GM18526 (cell line): Measurements from ENCODE around the gene DGCR6L.

Experiments used
- POLR2A ChIP-seq: IDR thresholded peaks from 3 replicates; pipeline ENCODE4 v1.6.1; 2011; ENCODE audit not compliant: insufficient read length; ENCODE audit errors: extremely low read depth

The DGCR6L gene

DNA sequence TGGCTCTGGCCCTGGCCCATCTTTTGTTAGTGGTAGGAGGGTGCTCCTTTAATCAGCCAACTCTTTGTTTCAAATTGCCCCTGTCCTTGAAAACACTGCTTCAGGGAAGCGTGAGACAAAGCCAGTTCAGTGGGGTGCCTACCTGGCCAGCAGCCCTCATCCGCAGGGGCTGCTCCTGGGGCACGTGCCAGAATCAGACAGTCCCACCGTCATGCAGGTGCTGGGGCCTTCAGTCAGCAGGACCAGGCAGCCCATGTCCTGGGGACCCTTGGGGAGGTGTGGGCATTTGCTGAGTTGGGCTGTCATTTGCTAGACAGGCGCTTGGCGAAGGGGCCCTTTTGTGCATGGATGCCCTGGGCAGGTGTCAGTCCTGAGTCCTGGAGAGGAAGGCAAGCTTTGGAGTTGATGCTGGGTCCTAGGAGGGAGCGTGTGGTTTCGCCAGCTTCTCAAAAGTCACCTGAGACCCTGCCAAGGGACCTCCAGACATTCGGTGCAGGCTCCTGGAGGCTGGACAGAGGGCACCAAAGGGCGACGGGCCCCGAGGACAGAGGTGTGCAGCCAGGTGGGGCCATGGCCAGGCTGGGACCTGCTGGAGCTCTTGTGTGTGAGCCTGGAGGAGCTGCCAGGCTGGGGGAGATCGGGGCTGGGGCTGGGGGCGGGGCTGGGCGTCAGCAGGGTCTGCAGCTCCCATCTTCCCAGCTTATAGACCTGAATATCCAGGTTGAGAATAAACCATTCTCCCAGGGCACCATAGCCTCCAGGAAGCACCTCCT is 36.8 kb downstream of the DGCR6L start:
- TF ChIP-seq POLR2A: no peak

DNA sequence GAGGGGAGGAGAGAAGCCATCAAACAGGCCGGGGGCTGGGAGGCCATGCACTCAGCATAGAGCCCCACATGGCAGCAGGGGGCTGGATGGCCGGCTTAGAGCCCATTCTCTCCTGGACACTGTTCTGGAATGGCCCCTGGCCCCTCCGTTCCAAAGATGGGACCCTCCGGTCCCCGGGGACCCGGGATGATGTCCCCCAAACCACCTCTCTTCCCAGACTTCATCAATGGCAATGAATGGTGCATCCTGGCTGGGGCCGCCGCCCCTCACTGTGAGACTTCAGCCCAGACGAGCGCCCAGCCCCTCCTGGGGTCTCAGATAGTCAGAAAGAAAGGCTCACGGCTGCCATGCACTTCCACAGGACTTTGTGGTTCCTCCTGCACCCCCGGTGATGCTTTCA is 38.0 kb downstream of the DGCR6L start:
- TF ChIP-seq POLR2A: no peak

GRCh38 chr22:20280866-20281265 is 39.0 kb downstream of the DGCR6L start:
- TF ChIP-seq POLR2A: no peak

DNA sequence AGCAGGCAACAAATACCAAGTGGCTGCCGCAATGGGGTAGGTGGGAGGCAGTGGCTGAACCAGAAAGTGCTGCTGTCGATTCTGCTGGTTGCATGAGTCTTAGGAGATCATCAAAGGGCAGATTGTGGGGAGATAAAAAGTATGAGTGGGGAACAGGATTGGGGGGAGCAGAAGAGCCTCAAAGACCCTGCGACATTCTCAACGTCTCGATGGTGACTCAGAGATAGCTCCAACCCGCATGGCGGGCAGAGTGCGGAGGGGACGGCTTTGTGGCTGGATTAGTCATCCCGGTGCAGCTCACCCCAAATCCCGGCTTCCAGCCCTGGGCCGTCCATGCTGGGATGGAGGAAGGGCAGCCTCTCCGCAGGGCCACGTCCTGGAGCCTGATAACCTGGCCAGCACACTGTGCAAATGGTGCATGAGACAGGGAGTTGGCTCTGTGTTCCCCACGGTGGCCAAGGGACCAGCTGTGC is 40.2 kb downstream of the DGCR6L start:
- TF ChIP-seq POLR2A: no peak

GRCh38 chr22:20276468-20276867 is 43.4 kb downstream of the DGCR6L start:
- no peak for TF ChIP-seq POLR2A

DNA sequence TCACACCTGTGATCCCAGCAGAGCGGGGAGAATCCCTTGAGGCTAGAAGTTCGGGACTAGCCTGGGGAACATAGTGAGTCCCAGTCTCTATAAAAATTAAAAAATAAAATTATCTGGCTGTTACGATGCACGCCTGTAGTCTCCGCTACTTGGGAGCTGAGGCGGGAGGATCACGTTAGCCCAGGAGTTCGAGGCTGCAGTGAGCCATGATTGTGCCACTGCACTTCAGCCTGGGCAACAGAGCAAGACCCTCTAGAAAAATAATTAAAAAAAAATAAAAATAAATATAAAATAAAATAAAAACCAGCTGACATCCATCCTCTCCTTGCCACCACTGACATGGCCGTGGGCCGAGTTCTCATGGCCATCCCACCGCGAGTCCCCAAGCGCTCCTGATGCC is 44.0 kb downstream of the DGCR6L start:
- TF ChIP-seq POLR2A: no peak

DNA sequence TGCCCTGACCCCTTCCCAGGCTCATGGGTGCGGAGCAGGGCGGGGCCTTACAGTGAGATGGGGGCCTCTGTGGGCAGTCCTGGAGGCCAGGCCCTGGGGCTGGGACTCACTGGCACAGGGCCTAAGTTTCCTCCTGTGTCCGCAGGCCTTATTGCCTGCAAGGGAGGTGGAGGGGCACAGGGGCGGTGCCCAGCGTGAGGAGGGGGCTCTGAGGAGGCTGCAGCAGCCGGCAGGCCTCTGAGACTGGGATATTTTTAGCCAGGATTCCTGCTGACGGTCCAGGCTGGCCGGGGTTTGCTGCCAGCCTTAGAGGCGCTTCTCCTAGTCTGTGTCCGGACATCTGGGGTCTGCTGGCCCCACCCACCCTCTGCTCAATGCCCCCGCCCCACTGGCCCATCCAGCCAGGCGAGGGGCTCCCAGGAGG is 46.1 kb downstream of the DGCR6L start:
- no peak for TF ChIP-seq POLR2A

GRCh38 chr22:20272700-20273099 is 47.2 kb downstream of the DGCR6L start:
- no peak for TF ChIP-seq POLR2A

GRCh38 chr22:20272174-20272573 is 47.7 kb downstream of the DGCR6L start:
- TF ChIP-seq POLR2A: no peak

DNA sequence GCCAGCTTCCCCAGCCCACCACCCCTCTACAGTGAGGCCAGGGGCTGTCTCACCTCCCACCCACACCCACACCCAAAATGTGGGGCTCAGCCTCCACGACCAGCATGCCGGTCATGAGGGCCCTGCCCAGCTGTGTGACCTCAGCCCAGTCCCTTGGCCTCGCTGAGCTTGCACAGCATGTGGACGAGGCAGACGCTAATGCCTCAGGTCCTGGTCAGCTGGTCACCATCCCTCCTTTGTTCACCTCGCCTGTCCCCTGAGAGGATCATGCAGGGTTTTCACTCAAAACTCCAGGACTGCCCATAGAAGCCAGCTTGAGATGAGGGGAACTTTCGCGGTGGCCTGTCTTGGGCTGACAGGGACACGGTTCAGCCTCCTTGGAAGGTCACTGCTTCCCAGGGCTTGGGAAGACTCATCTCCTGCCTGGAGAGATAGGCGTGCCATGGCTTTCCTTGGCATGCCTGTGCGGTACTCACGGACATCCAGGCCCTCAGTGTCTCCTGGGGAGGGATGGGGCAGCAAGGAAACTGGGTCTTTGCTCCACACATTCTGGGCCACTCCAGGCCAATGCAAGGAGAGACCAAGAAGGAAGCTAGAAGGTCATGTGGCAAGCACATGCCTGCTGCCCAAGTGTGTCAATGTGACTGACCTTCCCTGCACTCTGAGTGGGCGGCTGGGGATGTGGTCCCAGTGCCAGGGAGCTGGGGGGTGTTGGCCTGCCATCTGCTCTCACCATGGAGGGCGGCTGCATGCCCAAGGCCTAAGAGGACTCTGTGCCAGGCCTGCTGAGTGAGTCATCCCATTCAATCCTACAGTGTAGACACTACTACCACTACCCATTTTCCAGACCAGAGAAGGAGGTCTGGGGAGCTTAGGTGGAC is 48.5 kb downstream of the DGCR6L start:
- TF ChIP-seq POLR2A: no peak

DNA sequence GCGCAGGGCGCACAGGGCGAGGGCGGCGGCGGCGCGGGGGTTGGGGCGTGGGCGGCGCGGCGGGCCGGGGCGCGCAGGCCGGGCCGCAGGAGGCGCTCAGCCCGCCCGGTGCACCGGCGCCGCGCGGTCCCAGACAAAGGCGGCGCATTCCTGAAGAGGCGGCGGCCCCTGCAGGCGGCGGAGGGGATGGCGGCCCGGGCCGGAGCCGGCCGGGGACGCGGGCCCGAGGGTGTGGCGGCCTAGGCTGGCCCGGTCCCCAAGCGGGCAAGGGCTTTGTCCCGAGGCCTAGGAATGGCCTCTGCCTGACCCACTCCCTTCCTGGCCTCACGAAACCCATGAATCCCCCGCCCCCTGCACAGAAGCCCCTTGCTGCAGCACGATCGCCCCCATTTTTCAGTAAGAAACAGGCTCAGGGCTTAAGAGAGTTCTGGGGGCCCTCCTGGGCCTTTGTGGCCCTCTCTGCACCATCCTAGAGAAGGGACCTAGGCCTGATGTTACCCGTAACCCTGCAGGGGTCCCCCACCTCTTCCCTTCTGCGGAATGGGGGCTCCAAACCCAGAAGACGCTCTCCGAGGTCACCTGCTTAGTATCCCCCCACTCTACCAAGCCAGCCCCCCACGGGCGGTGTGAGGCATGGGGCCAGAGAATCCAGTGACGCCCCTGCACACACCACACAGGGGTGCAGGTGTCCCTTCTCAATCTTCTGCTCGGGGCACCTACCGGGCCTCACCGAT is 51.4 kb downstream of the DGCR6L start, which contains the start of gene RTN4R:
RTN4R (minus strand) TSS at position 40 of the 734 bp plus-strand sequence. CDS start 226 bp downstream, outside the sequence.
- no peak for TF ChIP-seq POLR2A

DNA sequence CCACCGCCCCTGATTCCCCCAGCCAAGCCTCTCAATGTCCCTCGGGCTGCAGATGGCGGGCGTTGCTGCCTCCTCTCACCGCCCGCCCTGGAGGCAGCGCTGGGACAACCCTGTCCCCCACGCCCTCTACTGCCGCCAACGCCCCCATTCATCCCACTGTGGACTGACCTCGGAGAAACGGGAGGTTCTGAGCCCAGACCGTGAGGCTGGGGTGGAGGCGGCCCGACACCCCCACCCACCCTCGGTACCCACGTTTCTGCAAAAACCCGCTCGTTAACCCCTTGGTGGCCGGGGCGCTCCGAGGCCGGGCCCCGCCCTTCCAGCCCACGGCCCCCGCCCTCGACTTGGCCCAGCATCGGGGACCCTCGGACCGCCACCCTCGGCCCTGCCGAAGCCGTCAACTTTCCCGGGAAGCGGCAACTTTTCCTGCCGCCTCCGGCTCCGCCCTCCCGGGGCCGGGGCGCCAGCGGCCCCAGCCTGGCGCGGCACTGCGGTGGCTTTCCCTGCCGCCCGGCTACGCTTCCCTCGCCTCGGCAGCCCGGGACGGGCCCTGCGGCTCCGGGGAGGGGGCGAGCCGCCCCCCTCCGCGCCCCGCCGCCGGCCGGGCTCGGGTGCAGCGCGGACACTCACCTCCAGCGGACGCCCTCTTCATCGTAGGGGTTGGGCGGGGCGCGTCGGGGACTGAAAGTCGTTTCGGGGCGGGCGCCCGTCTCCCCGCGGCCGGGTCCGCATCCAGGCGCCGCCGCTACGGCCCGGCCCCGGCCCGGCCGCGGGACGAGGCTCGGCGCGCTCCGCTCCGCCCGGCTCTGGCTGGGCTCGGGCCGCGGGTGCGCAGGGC is 52.2 kb downstream of the DGCR6L start:
- TF ChIP-seq POLR2A: no peak

GRCh38 chr22:20264614-20265452 is 55.0 kb downstream of the DGCR6L start:
- TF ChIP-seq POLR2A: no peak
